Jurkat, Clone E6-1 (cell line): Measurements from ENCODE around the gene TCEAL5. TPM values are rescaled to one million over a fixed set of nuclear protein-coding genes. Genes with fewer than 3 reads are reported as not detected.
A peak's percentile ranks its signal among the peaks of the same experiment; 100 is the strongest.
"Not testable (repeated sequence)": the region's sequence is repeated elsewhere in the genome, so short reads cannot be mapped to it uniquely, and the experiment has no call there.

Experiments
- DNase-seq: peaks from one replicate; pipeline ENCODE4 v3.0.0-alpha.2; 2011; ENCODE audit warnings: low read depth, low spot score
- H3K4me3 ChIP-seq: 2 replicates; pipeline ENCODE4 v1.5.1; 2011; ENCODE audit warnings: mild to moderate bottlenecking, low read length, control low read depth, moderate library complexity
- polyA plus RNA-seq: library from polyadenylated mRNA; unstranded; fragments of >200 nt; gene quantifications from one replicate; pipeline ENCODE4 v1.2.1, GENCODE V29; 2012; ENCODE audit warnings: missing spikeins; ENCODE audit not compliant: insufficient read length, insufficient read depth

TCEAL5 gene, protein sequence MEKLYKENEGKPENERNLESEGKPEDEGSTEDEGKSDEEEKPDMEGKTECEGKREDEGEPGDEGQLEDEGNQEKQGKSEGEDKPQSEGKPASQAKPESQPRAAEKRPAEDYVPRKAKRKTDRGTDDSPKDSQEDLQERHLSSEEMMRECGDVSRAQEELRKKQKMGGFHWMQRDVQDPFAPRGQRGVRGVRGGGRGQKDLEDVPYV
- not detected for polyA plus RNA-seq

DNA sequence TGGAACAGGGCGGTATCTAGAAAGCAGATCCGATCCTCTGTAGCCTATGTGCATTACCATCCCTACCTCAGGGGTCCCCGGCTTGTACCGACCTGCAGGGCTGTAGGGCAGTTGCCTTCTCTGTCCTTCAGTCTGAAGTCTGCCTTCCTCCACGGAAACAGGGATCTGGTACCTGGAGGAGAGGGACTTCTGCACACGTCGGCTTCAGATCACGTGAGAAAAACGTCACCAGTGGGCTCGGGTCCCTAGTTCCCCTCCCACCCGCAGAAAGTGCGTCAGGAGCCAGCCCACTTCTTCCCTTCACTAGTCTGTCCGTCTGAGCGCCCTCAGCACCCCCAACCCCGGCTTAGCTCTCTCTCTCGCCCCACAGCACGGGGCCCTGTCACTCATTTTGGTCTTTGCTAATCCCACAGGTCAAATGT lies at the start of gene TCEAL5:
TCEAL5 (minus strand) TSS at position 170 of the 422 bp plus-strand sequence. CDS start 2,187 bp downstream, outside the sequence.
- no peak for DNase-seq
- H3K4me3 ChIP-seq, result no peak within 1 kb of the TSS

DNA sequence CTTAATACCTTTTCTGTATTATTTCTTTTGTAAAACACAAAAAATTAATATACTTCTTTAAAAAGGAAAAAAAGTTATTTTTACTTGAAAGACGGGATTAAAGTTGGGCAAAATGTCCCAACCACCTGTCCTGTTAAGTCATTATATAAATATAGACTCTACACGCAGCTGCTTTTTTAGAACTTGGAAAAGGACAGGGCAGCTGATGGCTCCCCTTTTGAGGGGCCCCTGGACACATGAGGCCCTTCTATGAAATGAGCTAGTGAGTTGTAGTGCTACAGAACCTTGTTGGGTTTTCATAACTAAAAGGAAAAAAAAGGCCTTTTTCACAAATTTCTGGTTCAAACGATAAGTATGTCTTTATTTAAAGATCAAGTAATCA lies 34.8 kb upstream of the TCEAL5 start:
- DNase-seq, result no peak
- peak overlapping the region; percentile 57 for H3K4me3 ChIP-seq

DNA sequence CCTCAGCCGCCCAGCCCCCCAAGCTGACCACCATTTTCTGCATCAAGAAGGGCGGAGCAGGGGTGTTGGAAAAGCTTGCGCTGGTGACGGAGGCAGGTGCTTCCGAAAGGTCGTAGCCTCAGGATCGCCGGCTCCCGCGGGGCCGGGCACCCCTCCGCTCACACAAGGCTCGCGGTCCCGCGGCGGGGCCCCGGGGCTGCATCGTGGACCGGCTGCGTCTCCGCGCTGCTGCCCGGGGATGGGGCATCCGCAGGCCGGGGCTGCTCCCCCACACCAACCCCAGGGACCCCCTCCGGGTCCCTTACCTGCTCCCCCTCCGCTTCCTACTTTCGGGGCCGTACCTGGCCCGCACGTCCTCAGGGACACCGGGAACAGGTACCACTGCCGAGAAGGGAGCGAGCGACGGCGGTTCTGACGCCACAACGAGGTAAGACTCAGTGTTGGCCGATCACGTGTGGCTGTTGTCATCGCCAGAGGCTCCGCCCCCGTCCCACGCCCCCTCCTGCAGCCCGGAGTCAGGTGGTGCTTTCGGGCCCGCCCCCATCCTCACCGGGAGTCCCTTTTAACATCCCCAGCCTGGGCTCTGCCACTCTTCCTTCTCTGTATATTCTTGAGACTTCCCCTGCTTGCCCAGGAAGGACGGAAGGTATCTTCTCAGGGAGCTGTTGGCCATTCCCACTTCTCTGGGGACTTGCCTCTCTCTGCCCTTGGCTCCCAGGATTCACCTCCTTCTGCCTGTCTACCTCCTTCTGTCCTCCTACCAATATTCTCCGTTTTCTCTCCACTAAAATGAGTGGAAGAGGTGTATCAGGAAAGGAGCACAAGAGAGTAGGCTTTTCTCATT lies 34.2 kb upstream of the TCEAL5 start, which contains the start of gene BEX2:
BEX2 (minus strand) TSS at position 436 of the 844 bp plus-strand sequence. CDS start 1,014 bp downstream, outside the sequence.
- peak; percentile 55 for DNase-seq
- peak within 1 kb of the TSS; percentile 57 for H3K4me3 ChIP-seq

DNA sequence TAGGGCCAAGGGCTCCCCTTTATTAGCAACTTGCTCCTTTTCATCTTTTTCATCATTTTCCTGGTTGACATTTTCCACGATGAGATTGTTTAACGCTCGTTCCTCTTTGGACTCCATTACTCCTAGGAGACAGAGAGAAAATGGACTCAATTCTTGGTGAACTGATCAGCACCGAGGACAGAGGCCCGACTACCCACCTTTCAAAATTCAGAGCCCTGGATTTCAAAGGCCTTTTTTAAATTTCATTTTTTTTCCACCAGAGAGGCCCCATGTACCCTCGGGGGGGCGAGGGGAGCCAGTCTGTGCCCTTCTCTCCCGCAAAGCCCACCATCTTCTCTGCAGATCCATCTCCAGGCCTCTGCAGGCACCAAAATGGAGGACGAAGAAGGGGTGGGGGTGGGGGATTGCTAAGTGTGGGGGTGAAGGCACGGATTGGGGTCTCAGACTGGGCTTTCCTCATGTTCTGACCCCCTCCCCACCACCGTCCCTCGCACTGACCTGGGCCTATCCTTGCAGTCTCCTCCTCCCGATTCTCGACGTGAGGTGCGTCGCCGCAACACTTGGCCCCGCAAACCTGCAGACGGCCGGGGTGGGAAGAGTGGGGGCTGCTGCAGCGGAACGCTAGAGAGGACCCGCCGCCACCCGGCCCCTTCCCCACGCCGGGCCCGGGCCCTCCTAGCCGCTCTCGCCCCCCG lies 33.5 kb upstream of the TCEAL5 start:
- DNase-seq, result no peak
- peak overlapping the region; percentile 57 for H3K4me3 ChIP-seq

DNA sequence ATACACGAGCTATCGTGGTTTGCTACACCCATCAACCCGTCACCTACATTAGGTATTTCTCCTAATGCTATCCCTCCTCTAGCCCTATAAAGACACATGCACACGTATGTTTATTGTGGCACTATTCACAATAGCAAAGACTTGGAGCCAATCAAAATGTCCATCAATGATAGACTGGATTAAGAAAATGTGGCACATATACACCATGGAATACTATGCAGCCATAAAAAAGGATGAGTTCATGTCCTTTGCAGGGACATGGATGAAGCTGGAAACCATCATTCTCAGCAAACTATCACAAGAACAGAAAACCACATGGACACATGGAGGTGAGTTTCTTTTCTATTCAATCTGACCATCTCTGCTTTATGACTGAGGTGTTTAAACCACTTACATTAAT lies 29.1 kb upstream of the TCEAL5 start:
- not testable (repeated sequence) for H3K4me3 ChIP-seq, DNase-seq

DNA sequence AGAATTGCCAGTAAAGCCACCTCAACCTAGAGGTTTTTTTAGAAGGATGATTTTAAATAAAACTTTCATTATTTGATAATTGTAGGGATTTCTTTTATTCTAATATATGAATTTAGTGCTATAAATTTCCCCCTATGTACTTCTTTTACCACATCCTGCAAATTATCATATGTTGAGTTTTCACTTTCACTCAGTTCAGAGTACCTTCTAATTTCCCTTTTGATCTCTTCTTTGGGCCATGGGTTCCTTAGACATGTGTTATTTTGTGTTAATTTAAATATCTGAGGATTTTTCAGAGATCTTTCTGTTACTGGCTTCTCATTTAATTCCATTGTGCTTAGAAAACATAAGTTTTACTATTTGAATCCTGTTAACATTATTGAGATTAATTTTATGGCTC lies 28.2 kb upstream of the TCEAL5 start:
- no peak for DNase-seq
- no peak overlapping the region for H3K4me3 ChIP-seq

DNA sequence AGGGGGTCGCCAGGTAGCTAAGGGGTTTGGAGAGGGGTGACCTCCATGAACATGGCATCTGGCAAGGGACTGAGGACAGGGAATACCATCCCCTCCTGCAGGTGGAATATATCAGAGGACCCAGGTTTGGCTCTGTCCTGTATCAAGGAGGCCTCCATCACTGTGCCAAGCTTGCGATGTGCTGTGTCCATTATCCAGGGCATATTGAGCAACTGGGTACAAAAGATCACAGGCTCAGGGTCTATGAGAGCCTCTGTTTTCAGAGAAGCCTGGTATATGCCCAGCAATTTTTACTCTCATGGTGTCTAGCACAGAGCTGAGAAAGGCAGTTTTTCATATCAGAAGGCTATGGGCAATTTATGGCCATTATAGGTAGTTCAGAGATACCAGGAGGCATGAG lies 16.6 kb upstream of the TCEAL5 start:
- no peak for DNase-seq
- H3K4me3 ChIP-seq, result no peak overlapping the region

DNA sequence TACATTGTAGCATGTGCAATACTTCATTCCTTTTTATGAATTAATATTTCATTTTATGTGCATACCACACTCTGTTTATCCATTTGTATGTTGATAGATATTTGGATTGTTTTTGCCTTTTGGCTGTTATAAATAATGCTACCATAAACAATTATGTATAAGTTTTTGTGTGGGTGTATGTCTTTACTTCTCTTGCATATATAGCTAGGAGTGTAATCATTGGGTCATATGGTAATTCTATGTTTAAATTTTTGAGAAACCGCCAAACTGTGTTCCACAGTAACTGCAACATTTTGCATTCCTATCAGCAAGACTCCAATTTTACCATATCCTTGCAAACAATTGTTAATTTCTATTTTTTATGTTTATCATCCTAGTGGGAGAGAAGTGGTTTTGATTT lies 3.1 kb upstream of the TCEAL5 start:
- DNase-seq, result no peak
- no peak overlapping the region for H3K4me3 ChIP-seq

DNA sequence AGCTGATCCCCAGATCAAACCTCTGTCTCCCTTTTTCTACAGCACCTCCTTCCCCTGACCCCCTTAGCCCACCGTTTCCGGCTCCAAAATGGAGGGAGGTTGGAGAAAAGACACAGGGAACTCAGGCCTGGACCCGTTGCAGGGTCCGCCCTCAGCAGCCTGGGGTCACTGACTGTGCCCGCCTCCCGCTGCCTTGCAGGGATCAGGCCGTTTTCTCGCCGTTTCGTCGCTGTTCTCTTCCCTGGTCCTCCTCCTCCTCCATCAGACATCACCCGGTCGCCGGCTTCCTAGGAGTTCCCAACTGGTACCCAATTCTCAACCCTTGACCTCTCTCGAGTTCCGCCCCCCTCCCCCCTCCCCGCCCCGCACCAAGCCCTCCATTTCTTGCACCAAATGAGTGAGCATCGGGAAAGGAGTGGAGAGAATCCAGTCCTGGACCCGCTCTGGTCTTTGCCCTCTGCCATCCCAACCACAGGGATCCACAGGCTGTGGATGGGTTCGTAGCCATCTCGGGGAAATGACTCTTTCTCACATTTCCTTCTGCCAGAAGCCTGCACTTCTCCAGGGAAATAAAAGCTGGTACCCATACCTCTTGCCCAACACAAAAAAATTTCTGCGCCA lies 493 bp downstream of the TCEAL5 start:
- DNase-seq, result no peak
- H3K4me3 ChIP-seq, result no peak overlapping the region

DNA sequence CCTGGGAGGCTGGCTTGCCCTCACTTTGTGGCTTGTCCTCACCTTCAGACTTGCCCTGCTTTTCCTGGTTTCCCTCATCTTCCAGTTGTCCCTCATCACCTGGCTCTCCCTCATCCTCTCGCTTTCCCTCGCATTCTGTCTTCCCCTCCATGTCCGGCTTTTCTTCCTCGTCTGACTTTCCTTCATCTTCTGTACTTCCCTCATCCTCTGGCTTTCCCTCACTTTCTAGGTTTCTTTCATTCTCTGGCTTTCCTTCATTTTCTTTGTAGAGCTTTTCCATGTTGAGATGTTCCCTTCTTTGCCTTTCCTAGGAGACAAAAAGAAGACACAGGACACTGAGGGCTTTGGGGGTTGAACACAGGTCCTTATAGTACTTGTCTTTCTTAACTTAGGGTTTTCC lies 2.3 kb downstream of the TCEAL5 start:
- no peak overlapping the region for H3K4me3 ChIP-seq
- DNase-seq, result no peak

DNA sequence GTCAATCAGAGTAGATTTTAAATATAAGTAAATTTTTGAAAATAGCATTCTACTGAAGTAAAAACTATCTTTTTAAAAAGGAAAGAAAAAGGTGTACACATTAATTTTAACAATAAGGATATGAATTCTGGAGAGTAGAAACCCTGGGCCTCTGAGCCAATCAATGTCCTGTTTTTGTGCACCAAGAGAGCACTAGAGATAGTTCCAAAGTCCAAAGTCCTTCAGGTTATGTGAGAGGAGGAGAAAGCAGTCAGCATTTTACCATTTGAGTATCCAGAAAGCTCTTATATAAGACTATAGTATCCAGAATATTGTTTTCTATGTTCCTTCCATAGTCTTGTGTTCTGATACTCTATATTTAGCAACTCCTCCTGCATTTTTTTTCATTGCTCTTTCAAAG lies 18.3 kb downstream of the TCEAL5 start:
- H3K4me3 ChIP-seq, result no peak overlapping the region
- no peak for DNase-seq

DNA sequence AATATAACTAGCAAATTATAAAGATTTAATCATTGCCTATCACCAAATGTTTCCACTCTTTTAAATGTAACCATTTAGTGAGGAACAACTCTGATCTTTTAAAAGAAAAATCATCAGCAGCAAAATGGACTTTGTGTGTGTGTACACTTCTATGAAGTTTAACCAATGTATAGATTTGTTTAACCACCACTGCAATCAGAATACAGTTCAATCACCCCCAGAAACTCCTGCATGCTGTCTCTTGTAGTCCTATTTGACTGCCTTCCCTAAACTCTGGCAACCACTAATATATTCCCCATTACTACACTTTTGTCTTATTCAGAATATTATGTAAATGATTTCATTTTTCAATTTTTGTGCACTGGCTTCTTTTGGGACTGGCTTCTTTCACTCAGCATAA lies 19.9 kb downstream of the TCEAL5 start:
- no peak for DNase-seq
- no peak overlapping the region for H3K4me3 ChIP-seq

DNA sequence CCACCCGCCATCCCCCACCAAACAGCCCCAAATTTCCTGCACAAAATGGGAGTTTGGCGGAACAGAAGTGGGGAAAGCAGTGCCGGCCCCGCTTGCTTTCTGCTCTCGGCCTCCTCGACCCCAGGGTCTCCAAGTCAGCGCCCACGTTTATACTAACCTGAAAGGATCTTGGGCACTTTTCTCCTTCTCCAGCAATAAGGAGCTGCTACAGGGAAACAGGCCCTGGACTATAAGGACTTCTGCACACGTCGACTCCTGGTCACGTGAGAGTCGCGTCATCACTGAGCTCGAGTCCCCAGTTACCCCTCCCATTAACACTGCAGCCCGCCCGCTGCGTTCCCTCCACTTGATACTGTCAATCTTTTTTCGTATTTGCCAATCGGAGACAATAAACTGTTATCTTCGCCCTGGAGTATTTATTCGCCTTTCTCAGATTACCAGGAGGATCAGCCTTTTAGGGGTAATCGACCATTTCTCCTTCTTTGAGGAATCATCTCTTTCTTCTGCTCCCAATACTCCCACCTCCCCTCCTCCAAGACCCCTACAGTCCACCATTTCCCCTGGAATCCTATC lies 21.5 kb downstream of the TCEAL5 start, which contains the start of gene TCEAL8:
TCEAL8 (minus strand) TSS at position 235 of the 573 bp plus-strand sequence. CDS start 1,176 bp downstream, outside the sequence.
- DNase-seq, result peak; percentile 69
- peak within 1 kb of the TSS; percentile 80 for H3K4me3 ChIP-seq

DNA sequence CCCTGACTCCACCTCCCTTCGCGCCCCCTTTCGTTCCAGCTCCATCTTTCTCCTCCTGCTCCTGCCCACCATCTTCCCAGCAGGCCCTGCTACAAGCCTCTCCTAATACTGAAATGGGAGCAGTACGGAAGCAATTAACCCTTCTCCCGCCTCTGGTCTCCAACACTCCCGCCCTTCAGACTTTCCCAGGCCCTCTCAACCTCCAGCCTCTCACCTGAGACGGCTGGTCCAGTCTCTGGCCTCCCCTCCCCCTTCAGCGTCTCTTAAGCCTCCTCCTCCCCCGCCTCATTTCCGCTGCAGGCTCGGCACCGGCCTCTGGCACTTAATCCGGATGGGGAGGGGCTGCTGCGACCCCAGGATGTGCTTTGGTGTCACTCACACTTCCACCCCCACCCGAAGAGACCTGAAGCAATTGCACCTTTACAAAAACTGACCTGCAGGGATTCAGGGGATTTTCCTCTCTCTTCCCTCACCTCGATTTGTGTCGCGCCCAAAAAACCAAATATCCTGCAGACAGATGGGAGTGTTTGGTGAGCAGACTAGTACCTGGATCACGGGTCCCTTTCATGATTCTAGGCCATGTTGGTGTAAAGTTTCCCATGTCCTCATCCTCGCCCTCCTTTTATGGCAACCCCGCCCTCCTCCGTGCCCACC lies 22.3 kb downstream of the TCEAL5 start:
- peak; percentile 14 for DNase-seq
- peak overlapping the region; percentile 80 for H3K4me3 ChIP-seq

DNA sequence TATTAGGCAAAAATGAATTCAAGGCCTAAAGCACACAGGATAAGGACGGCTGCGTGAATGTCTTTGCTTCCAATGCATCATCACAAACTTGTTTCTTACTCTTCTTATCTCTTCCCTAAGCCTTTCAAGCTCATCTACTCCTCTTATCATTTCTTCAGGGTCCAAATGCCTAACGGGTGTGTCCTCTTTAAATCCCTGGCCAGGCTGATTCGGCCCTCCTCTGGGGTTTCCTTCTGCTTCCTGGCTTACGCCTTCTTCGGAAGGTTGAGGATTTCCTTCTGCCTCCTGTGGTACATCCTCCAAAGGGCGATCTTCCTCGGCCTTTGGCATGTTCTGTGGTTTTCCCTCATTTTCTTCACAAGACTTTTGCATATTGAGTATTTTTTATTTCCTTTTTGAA lies 22.9 kb downstream of the TCEAL5 start:
- no peak for DNase-seq
- peak overlapping the region; percentile 80 for H3K4me3 ChIP-seq

DNA sequence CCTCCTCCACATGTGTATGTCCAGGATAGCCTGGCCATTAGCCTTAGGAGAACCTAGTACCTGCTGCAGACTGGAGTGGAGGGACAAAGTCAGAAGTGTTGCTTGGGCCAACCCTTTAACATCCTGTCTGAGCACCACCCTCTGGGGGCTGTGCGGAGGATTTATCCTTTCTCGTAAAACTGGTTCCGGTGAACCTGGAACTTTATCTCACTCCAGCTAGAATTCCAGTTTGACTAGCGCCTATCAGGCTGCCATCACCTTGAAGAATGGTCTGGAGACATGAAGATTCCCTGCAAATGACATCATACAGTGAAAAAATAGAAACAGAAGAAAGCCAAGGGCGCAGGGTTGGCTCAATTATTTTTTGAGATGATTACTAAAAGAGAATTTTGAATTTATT lies 25.6 kb downstream of the TCEAL5 start:
- DNase-seq, result no peak
- H3K4me3 ChIP-seq, result no peak overlapping the region

DNA sequence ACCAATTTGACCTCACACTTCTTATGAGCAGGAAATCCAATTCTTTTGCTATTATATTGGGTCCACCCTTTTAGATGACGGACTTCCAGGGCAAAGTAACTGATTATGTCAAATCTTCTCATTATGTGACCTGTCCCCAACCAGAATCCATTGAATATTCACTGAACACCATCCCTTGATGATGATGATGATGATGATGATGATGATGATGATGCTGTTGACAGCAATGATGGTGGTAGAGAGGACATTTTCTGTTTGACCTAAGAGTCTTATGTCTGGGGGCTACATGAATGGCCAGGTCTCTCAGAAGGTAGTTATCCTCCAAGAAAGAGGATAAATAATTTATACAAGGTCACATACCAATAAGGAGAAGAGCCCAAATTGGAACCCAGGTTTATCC lies 26.7 kb downstream of the TCEAL5 start:
- H3K4me3 ChIP-seq, result no peak overlapping the region
- DNase-seq, result no peak

DNA sequence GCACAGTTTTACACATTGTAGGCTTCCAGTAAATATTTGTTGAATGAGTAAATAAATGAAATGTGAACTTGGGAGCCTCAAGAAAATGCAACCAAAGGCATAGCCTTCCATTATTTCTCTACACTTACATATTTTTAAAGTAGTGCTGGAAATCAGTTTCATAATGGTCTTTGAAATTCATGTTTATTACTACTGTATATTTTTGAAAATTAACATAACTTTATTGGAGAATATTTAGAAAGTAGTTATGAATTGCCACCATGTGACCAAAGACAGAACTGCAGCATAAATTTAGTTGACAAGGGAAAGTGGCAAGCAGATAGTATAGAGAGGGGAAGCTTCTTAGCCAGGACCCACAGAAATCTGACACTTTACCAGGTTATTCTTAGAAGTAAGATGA lies 28.0 kb downstream of the TCEAL5 start:
- peak; percentile 32 for DNase-seq

DNA sequence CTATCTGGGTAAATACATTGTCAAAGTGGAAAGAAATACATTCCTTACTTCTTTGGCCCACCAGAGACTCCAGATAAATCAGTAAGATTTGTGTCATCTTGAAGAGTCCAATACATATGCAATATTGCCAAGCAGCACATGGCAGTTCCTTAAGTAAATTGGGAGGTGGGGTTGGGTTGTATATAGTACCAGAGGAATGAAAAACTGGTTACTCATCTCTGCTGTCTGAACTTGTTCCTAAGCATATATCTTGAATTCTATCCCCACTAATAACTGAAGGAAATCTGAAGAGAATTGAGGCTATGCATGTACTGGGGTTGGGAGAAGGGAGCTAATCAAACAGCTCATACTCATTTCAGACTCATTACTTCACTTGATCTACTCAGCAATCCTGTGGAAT lies 36.4 kb downstream of the TCEAL5 start:
- DNase-seq, result no peak
- H3K4me3 ChIP-seq, result no peak overlapping the region

More for the DNA sequence above, 28.0 kb downstream of the TCEAL5 start:
- H3K4me3 ChIP-seq, result no peak overlapping the region
